ENCODE measurements around the gene ADGRG4. TPM values are rescaled to one million over a fixed set of nuclear protein-coding genes. Genes with fewer than 3 reads are reported as not detected.

Gene ADGRG4
- total RNA-seq, 2 donors from 2014 or later = 0.03 TPM; not detected in 1

DNA sequence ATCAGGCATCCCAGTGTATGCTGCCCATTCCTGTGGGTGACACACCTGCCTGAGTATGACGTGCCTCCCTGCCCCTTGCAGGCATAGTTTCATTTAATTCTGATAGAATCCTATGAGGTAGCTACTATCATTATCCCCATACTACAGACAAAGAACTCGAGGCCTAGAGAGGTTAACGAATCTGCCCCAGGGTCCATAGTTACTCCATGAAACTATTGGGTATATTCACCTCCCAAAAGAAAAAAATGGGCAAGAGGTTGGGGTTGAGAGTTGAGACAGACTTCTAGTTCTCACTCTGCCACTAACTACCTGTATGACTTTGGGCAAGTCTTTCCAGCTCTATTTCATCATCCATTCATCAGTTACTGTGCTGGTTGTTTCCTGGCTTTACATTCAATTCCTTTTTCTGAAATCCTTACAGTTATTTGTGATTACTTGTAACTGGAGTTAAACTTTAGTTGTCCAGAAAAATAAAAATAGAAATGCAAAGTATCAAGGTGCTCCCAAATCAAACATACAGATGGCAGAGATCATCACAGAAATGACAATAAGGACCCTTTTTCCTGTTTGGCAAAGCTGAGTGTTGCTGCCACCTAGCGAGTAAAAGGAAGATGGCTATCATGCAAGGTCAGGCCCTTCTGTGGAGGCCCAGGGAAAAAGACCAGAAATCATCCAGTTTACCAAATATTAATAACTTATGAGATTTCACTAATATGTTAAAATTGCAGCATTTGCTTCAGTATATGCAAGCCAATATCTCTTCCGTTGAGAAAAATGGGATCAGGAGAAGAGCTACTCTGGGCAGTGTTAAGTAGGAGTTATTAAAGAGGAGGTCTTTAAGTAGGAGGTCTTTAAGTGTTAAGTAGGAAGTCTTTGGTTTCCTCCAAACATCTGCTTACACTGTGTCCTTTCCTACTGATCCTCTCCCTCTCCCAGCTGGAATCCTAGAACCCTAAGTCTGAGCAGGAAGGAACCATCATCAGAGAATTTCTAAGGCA, 32.4 kb upstream of the ADGRG4 start:
- no peaks in the 10 kb centered on the region for H3K27me3 ChIP-seq
- no peaks in the 10 kb centered on the region for H3K36me3 ChIP-seq
- no peak overlapping the region for H3K27ac ChIP-seq
- intact Hi-C loops (cut with DNase I) = loop anchor here (5.0 kb wide), 2 partner anchors 101 to 241 kb away; no protein-coding TSS in a partner anchor
- no peak overlapping the region for H3K4me3 ChIP-seq
- TF ChIP-seq, protein P1, sequence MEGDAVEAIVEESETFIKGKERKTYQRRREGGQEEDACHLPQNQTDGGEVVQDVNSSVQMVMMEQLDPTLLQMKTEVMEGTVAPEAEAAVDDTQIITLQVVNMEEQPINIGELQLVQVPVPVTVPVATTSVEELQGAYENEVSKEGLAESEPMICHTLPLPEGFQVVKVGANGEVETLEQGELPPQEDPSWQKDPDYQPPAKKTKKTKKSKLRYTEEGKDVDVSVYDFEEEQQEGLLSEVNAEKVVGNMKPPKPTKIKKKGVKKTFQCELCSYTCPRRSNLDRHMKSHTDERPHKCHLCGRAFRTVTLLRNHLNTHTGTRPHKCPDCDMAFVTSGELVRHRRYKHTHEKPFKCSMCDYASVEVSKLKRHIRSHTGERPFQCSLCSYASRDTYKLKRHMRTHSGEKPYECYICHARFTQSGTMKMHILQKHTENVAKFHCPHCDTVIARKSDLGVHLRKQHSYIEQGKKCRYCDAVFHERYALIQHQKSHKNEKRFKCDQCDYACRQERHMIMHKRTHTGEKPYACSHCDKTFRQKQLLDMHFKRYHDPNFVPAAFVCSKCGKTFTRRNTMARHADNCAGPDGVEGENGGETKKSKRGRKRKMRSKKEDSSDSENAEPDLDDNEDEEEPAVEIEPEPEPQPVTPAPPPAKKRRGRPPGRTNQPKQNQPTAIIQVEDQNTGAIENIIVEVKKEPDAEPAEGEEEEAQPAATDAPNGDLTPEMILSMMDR (IDR thresholded peaks at IDR 0.05) = peak; percentile 75
- H3K9ac ChIP-seq (ENCODE audit: low read depth in 2 of 2, low read length in 2 of 2) = no peak overlapping the region
- no peaks in the 10 kb centered on the region for H3K9me3 ChIP-seq
- peak; percentile 47 for DNase-seq
- no peaks in the 10 kb centered on the region for H3K4me1 ChIP-seq

DNA sequence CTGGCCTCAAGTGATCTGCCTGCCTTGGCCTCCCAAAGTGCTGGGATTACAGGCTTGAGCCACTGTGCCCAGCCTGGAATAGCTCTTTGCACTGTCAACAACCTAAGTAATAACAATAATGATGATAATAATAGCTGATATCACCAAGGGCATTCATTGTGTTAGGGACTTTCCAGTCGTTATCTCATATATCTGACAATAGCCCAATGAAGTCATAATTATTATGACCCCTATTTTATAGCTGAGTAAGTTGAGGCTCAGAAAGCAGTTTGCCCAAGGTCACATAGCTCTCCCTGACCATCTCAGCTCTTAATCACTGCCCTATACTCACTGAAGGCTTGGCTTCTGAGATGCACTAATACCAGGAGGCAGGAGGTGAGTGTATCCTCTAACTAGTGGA, 30.8 kb upstream of the ADGRG4 start:
- H3K9ac ChIP-seq (ENCODE audit: low read depth in 2 of 2, low read length in 2 of 2) = no peak overlapping the region
- H3K9me3 ChIP-seq = no peaks in the 10 kb centered on the region
- no peak overlapping the region for H3K4me3 ChIP-seq
- H3K36me3 ChIP-seq = no peaks in the 10 kb centered on the region
- intact Hi-C loops (cut with DNase I) = loop anchor here (5.0 kb wide), 2 partner anchors 103 to 243 kb away; no protein-coding TSS in a partner anchor
- H3K4me1 ChIP-seq = no peaks in the 10 kb centered on the region
- H3K27me3 ChIP-seq = no peaks in the 10 kb centered on the region
- no peak overlapping the region for H3K27ac ChIP-seq
- TF ChIP-seq, protein P1 (IDR thresholded peaks at IDR 0.05) = no peak
- no peak for DNase-seq

DNA sequence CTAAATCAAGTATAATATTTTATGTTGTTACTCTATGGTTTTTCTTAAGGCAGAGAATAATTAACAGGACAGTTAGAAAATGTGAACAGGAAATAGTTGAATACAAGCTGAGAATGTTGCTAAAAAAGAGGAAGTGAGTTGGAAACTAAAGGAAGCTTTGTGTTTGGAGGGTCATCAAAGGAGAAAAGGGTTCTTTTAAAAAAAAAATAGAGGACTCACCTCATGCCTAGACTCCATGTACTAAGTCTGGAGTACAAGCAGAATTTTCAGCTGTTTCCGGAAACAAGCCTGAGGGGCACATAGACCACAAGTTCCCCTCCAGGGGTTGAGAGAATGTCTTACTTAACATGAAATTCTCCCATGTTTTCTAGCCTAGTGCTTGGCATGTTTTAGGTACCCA, 29.5 kb upstream of the ADGRG4 start:
- Histone ChIP-seq H3K9me3 (no peaks in the 10 kb centered on the region), H3K9ac (ENCODE audit: low read depth in 2 of 2, low read length in 2 of 2) (no peak overlapping the region), H3K27me3 (no peaks in the 10 kb centered on the region), H3K27ac (no peak overlapping the region), H3K4me3 (no peak overlapping the region), H3K4me1 (no peaks in the 10 kb centered on the region), H3K36me3 (no peaks in the 10 kb centered on the region)
- no peak for DNase-seq
- intact Hi-C loops (cut with DNase I) = no loop called here
- TF ChIP-seq, protein P1 (IDR thresholded peaks at IDR 0.05) = no peak

DNA sequence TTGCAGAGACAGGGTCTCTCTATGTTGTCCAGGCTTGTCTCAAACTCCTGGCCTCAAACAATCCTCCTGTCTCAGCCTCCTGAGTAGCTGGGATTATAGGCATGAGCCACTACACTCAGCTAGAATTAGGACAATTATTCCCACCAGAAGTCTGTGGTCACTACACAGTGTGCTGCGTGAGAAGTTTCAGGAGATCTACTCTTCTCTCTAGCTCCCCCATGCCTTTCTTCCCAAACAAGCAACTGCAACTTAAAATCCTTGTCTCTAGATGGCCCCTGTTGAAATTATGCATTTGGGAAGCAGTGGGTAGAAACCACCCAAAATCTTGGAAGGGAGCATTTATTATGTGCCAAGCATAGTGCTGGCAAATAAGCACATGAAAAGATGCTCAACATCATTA, 28.4 kb upstream of the ADGRG4 start:
- intact Hi-C loops (cut with DNase I) = no loop called here
- H3K4me3 ChIP-seq = no peak overlapping the region
- no peaks in the 10 kb centered on the region for H3K9me3 ChIP-seq
- DNase-seq = no peak
- TF ChIP-seq, protein P1 (IDR thresholded peaks at IDR 0.05) = no peak
- H3K27me3 ChIP-seq = no peaks in the 10 kb centered on the region
- H3K27ac ChIP-seq = no peak overlapping the region
- H3K4me1 ChIP-seq = no peaks in the 10 kb centered on the region
- H3K9ac ChIP-seq (ENCODE audit: low read depth in 2 of 2, low read length in 2 of 2) = no peak overlapping the region
- H3K36me3 ChIP-seq = no peaks in the 10 kb centered on the region

DNA sequence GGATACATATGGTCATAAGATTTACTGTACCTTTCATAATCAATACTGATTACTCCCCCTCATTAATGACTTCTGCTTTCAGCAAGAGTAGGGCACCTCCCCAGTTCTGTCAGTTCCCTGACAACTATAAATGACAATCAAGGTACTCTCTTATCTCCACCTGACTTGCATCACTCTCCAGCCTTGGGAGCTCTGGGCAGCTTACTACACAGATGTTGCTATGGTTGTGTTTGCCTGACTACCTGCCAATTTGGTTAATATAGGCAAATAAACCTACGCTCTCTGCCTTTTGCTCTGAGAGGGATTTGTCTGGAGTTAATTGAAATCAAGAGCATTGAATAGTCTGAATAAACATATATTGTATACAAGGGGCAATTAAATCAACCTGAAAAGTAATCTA, 26.8 kb upstream of the ADGRG4 start:
- intact Hi-C loops (cut with DNase I) = no loop called here
- TF ChIP-seq, protein P1 (IDR thresholded peaks at IDR 0.05) = no peak
- Histone ChIP-seq H3K9me3 (no peaks in the 10 kb centered on the region), H3K27ac (no peak overlapping the region), H3K36me3 (no peaks in the 10 kb centered on the region), H3K4me1 (no peaks in the 10 kb centered on the region), H3K27me3 (no peaks in the 10 kb centered on the region), H3K4me3 (no peak overlapping the region), H3K9ac (ENCODE audit: low read depth in 2 of 2, low read length in 2 of 2) (no peak overlapping the region)
- no peak for DNase-seq
